GM18861 (cell line): ENCODE results near the gene OSM.
A peak's percentile ranks its signal among the peaks of the same experiment; 100 is the strongest.

Source experiments
- ATAC-seq: cut with Tn5 transposase; IDR thresholded peaks from one replicate; pipeline ENCODE4 v1.9.1; 2021; ENCODE audit not compliant: unreplicated experiment

OSM gene

GRCh38 chr22:30285846-30286200, 19.2 kb upstream of the OSM start:
- ATAC-seq = no peak

GRCh38 chr22:30285176-30285845, 18.7 kb upstream of the OSM start:
- no peak for ATAC-seq

- ATAC-seq = no peak
These were observed 18.0 kb upstream of the OSM start for GRCh38 chr22:30284666-30285065.

- no peak for ATAC-seq
These were observed 17.5 kb upstream of the OSM start for GRCh38 chr22:30284172-30284571.

- no peak for ATAC-seq
These were observed 16.7 kb upstream of the OSM start for GRCh38 chr22:30283342-30283741.

GRCh38 chr22:30282616-30283046, 16.0 kb upstream of the OSM start:
- no peak for ATAC-seq

GRCh38 chr22:30280505-30280904, 13.9 kb upstream of the OSM start:
- no peak for ATAC-seq

- ATAC-seq = no peak
These were observed 13.3 kb upstream of the OSM start for GRCh38 chr22:30279932-30280331.

- ATAC-seq = no peak
These were observed 12.6 kb upstream of the OSM start for GRCh38 chr22:30279046-30279788.

- no peak for ATAC-seq
These were observed 11.1 kb upstream of the OSM start for GRCh38 chr22:30277547-30278344.

- ATAC-seq = no peak
These were observed 9.4 kb upstream of the OSM start for GRCh38 chr22:30276039-30276438.

GRCh38 chr22:30275625-30276024, 9.0 kb upstream of the OSM start:
- ATAC-seq = no peak

GRCh38 chr22:30274437-30274812, 7.8 kb upstream of the OSM start:
- no peak for ATAC-seq

GRCh38 chr22:30273711-30274436, 7.2 kb upstream of the OSM start:
- ATAC-seq = no peak

GRCh38 chr22:30272781-30273601, 6.3 kb upstream of the OSM start:
- no peak for ATAC-seq

- ATAC-seq = no peak
These were observed 4.2 kb upstream of the OSM start for GRCh38 chr22:30270832-30271231.

- ATAC-seq = no peak
These were observed 1.7 kb upstream of the OSM start for GRCh38 chr22:30268331-30268730.

GRCh38 chr22:30267382-30268302, 991 bp upstream of the OSM start:
- ATAC-seq = no peak

GRCh38 chr22:30265823-30266444, 717 bp downstream of the OSM start:
- peak; percentile 60 for ATAC-seq
